ENCODE data around the gene EPS8L1.
A peak's percentile ranks its signal among the peaks of the same experiment; 100 is the strongest.
"Not testable (repeated sequence)": the region's sequence is repeated elsewhere in the genome, so short reads cannot be mapped to it uniquely, and the experiment has no call there.

The EPS8L1 gene

GRCh38 chr19:55075371-55075998 is at the start of gene EPS8L1:
Gene EPS8L1 (plus strand): TSS chr19:55075869. CDS start chr19:55076445, 576 bp downstream.
- peak; percentile 33 for DNase-seq

GRCh38 chr19:55027140-55027471 is 48.6 kb upstream of the EPS8L1 start:
- DNase-seq = not testable (repeated sequence)

GRCh38 chr19:55027472-55028337 is 48.0 kb upstream of the EPS8L1 start:
- DNase-seq = peak; percentile 5

GRCh38 chr19:55028757-55029156 is 46.9 kb upstream of the EPS8L1 start:
- no peak for DNase-seq

GRCh38 chr19:55031178-55031577 is 44.5 kb upstream of the EPS8L1 start:
- DNase-seq = no peak

GRCh38 chr19:55032170-55032800 is 43.4 kb upstream of the EPS8L1 start:
- DNase-seq = no peak

- DNase-seq = not testable (repeated sequence)
Observed at GRCh38 chr19:55032976-55033643, 42.6 kb upstream of the EPS8L1 start.

GRCh38 chr19:55034751-55035150 is 40.9 kb upstream of the EPS8L1 start:
- DNase-seq = no peak

GRCh38 chr19:55036058-55036457 is 39.6 kb upstream of the EPS8L1 start:
- no peak for DNase-seq

GRCh38 chr19:55037603-55038002 is 38.1 kb upstream of the EPS8L1 start:
- not testable (repeated sequence) for DNase-seq

- DNase-seq = not testable (repeated sequence)
Observed at GRCh38 chr19:55040654-55041053, 35.0 kb upstream of the EPS8L1 start.

- DNase-seq = no peak
Observed at GRCh38 chr19:55041244-55041626, 34.4 kb upstream of the EPS8L1 start.

GRCh38 chr19:55041627-55042343 is 33.9 kb upstream of the EPS8L1 start:
- no peak for DNase-seq

- no peak for DNase-seq
Observed at GRCh38 chr19:55042344-55042678, 33.4 kb upstream of the EPS8L1 start.

- no peak for DNase-seq
Observed at GRCh38 chr19:55042688-55043087, 33.0 kb upstream of the EPS8L1 start.

GRCh38 chr19:55044286-55044685 is 31.4 kb upstream of the EPS8L1 start:
- DNase-seq = no peak

- DNase-seq = no peak
Observed at GRCh38 chr19:55044771-55045716, 30.6 kb upstream of the EPS8L1 start.

GRCh38 chr19:55046975-55047622 is 28.6 kb upstream of the EPS8L1 start:
- DNase-seq = no peak

- DNase-seq = no peak
Observed at GRCh38 chr19:55047951-55048350, 27.7 kb upstream of the EPS8L1 start.

- DNase-seq = no peak
Observed at GRCh38 chr19:55048446-55048845, 27.2 kb upstream of the EPS8L1 start.

All from NCI-H146 (cell line).